SK-N-SH (cell line): ENCODE data around the gene CREB3. TPM values are rescaled to one million over a fixed set of nuclear protein-coding genes. Genes with fewer than 3 reads are reported as not detected.

Experiments
- CTCF ChIA-PET: fragments of 300-600, 350-600 bp; formaldehyde crosslinking; extraction: SDS; loops from one replicate; lab custom pipeline; 2021; lab: Yijun Ruan, JAX
- POLR2A ChIA-PET: fragments of 350-600 bp; sonication (Branson Sonifier 250); formaldehyde crosslinking; extraction: SDS; loops from one replicate; lab custom pipeline; 2020; ENCODE audit warnings: antibody characterized with exemption, inconsistent platforms; lab: Yijun Ruan, JAX
- DNase-seq: peaks from one replicate; pipeline ENCODE4 v3.0.0; 2012
- H2AFZ ChIP-seq: fragments of 200-600 bp; sonication (generic); 2 replicates; pipeline ENCODE4 v1.8.1; 2016; ENCODE audit warnings: antibody characterized with exemption, mild to moderate bottlenecking, low read depth
- H3F3A ChIP-seq: fragments of 200-600 bp; sonication (generic); replicated peaks from 2 replicates; pipeline ENCODE3; 2016; ENCODE audit warnings: antibody characterized with exemption, mild to moderate bottlenecking; ENCODE audit not compliant: insufficient read depth
- H3K27ac ChIP-seq, 2 experiments: fragments of 200-500 bp in 1 of 2; fragments of 200-600 bp in 1 of 2; sonication (Bioruptor generic) in 1 of 2; sonication (generic), shearing (Covaris generic) in 1 of 2; 2 replicates each; pipeline versions ENCODE4 v1.5.1 to v1.6.1; 2014 to 2016; ENCODE audit warnings: low read depth in 2 of 2, inconsistent platforms in 1 of 2, low read length in 1 of 2, mild to moderate bottlenecking in 1 of 2, mixed read lengths in 1 of 2
- H3K27me3 ChIP-seq: fragments of 200-600 bp; sonication (generic), shearing (Covaris generic); 2 replicates; pipeline ENCODE4 v1.6.1; 2016; ENCODE audit warnings: mixed run types; ENCODE audit not compliant: insufficient read depth
- H3K36me3 ChIP-seq, 2 experiments: fragments of 200-500 bp in 1 of 2; fragments of 200-600 bp in 1 of 2; sonication (Bioruptor generic) in 1 of 2; sonication (generic) in 1 of 2; replicated peaks in 1 of 2; 2 replicates each; pipeline versions ENCODE3 to v1.5.1; 2014 to 2016; ENCODE audit warnings: low read length in 1 of 2, mild to moderate bottlenecking in 1 of 2; ENCODE audit not compliant: insufficient read depth in 2 of 2, control insufficient read depth in 1 of 2
- H3K4me1 ChIP-seq, 2 experiments: fragments of 200-500 bp in 1 of 2; fragments of 200-600 bp in 1 of 2; sonication (Bioruptor generic) in 1 of 2; sonication (generic), shearing (Covaris generic) in 1 of 2; 2 replicates each; pipeline versions ENCODE4 v1.5.1 to v1.6.1; 2014 to 2016; ENCODE audit warnings: low read depth in 1 of 2, low read length in 1 of 2, mixed run types in 1 of 2; ENCODE audit not compliant: insufficient read depth in 2 of 2, control insufficient read depth in 1 of 2
- H3K4me2 ChIP-seq: fragments of 200-600 bp; sonication (generic), shearing (Covaris generic); 2 replicates; pipeline ENCODE4 v1.6.1; 2017; ENCODE audit warnings: mixed run types
- H3K4me3 ChIP-seq, 2 experiments: fragments of 200-500 bp in 1 of 2; fragments of 200-600 bp in 1 of 2; sonication (Bioruptor generic) in 1 of 2; sonication (generic), shearing (Covaris generic) in 1 of 2; 2 replicates each; pipeline versions ENCODE4 v1.5.1 to v1.8.1; 2014 to 2016; ENCODE audit warnings: low read depth in 2 of 2, inconsistent platforms in 1 of 2, low read length in 1 of 2, mild to moderate bottlenecking in 1 of 2, mixed read lengths in 1 of 2, moderate library complexity in 1 of 2
- H3K79me2 ChIP-seq: fragments of 200-600 bp; sonication (generic); 2 replicates; pipeline ENCODE4 v1.8.1; 2017; ENCODE audit warnings: mild to moderate bottlenecking; ENCODE audit not compliant: insufficient read depth
- H3K9ac ChIP-seq: fragments of 200-600 bp; sonication (generic); 2 replicates; pipeline ENCODE4 v1.6.1; 2017; ENCODE audit warnings: mixed run types
- H3K9me2 ChIP-seq: fragments of 200-600 bp; sonication (generic); 2 replicates; pipeline ENCODE4 v1.6.1; 2017; ENCODE audit warnings: mixed run types
- H3K9me3 ChIP-seq: fragments of 200-600 bp; sonication (generic); 2 replicates; pipeline ENCODE4 v1.6.1; 2017; ENCODE audit warnings: mixed run types, mild to moderate bottlenecking, moderate library complexity
- H4K20me1 ChIP-seq: fragments of 200-600 bp; sonication (generic); 2 replicates; pipeline ENCODE4 v1.6.1; 2017; ENCODE audit warnings: mild to moderate bottlenecking, mixed run types; ENCODE audit not compliant: insufficient read depth
- ELF1 ChIP-seq: IDR thresholded peaks from 2 replicates; pipeline ENCODE4 v1.4.0; 2012
- EP300 ChIP-seq, 2 experiments: IDR thresholded peaks; 2 replicates each; pipeline versions ENCODE4 v1.4.0 to v1.6.1; 2012; ENCODE audit warnings: borderline replicate concordance in 1 of 2, low read depth in 1 of 2, low read length in 1 of 2
- EZH2phosphoT487 ChIP-seq: fragments of 200-600 bp; sonication (generic); IDR thresholded peaks from 2 replicates; pipeline ENCODE4 v1.6.1; 2017; ENCODE audit warnings: low read depth, mixed run types, mild to moderate bottlenecking, antibody characterized with exemption, moderate library complexity, borderline replicate concordance
- FOXJ3 ChIP-seq: sonication (generic); formaldehyde crosslinking; IDR thresholded peaks from 2 replicates; pipeline ENCODE4 v1.5.1; 2020; ENCODE audit warnings: mild to moderate bottlenecking, missing genetic modification reagents
- FOXM1 ChIP-seq: IDR thresholded peaks from 2 replicates; pipeline ENCODE4 v1.4.0; 2012; ENCODE audit warnings: low read depth, mild to moderate bottlenecking
- GABPA ChIP-seq: IDR thresholded peaks from 2 replicates; pipeline ENCODE4 v1.4.0; 2012; ENCODE audit warnings: low read depth, mild to moderate bottlenecking
- MXI1 ChIP-seq: IDR thresholded peaks from 2 replicates; pipeline ENCODE4 v1.6.1; 2012; ENCODE audit warnings: mild to moderate bottlenecking, low read depth, low read length, improper control_type of control experiment
- NFIC ChIP-seq: IDR thresholded peaks from 2 replicates; pipeline ENCODE4 v1.4.0; 2012; ENCODE audit warnings: borderline replicate concordance
- NRF1 ChIP-seq: IDR thresholded peaks from 2 replicates; pipeline ENCODE4 v1.6.1; 2012; ENCODE audit warnings: low read depth, mild to moderate bottlenecking, low read length
- POLR2AphosphoS5 ChIP-seq: IDR thresholded peaks from 2 replicates; pipeline ENCODE4 v1.6.1; 2012; ENCODE audit warnings: low read depth, low read length
- RXRA ChIP-seq: IDR thresholded peaks from 2 replicates; pipeline ENCODE4 v1.4.0; 2012; ENCODE audit warnings: low read depth, mild to moderate bottlenecking, borderline replicate concordance
- SIN3A ChIP-seq: IDR thresholded peaks from 2 replicates; pipeline ENCODE4 v1.6.1; 2012; ENCODE audit warnings: low read depth, mild to moderate bottlenecking, low read length, moderate library complexity, borderline replicate concordance
- SMC3 ChIP-seq: IDR thresholded peaks from 2 replicates; pipeline ENCODE4 v1.6.1; 2012; ENCODE audit warnings: low read depth, low read length, improper control_type of control experiment
- TEAD4 ChIP-seq: IDR thresholded peaks from 2 replicates; pipeline ENCODE4 v1.4.0; 2012; ENCODE audit warnings: mild to moderate bottlenecking, borderline replicate concordance; ENCODE audit not compliant: insufficient read depth
- WGBS: methylation state at CpG from one replicate; pipeline ENCODE4 v1.1.6; 2017; ENCODE audit warnings: low lambda C conversion rate; 5-methylcytosine and 5-hydroxymethylcytosine counted together
- polyA plus RNA-seq, 3 experiments: library from polyadenylated mRNA; depleted of rRNA; stranded (reverse); fragments of >200 nt; gene quantifications; 2 replicates each; pipeline ENCODE4 v1.2.3, GENCODE V29; 2012
- TF ChIP-seq, protein P1 (sequence below): fragments of 150-350 bp; IDR thresholded peaks from 2 replicates; pipeline ENCODE4 v1.6.1; 2016; ENCODE audit warnings: mild to moderate bottlenecking, low read depth, low read length
- TF ChIP-seq, protein P2 (sequence below): IDR thresholded peaks from 2 replicates; pipeline ENCODE4; 2012
- TF ChIP-seq, protein P3 (sequence below): IDR thresholded peaks from 2 replicates; pipeline ENCODE4 v1.6.1; 2012; ENCODE audit warnings: mild to moderate bottlenecking, low read depth, low read length, moderate library complexity
- TF ChIP-seq, protein P4 (sequence below): IDR thresholded peaks from 2 replicates; pipeline ENCODE4 v1.4.0; 2012; ENCODE audit warnings: low read depth

CREB3 gene
- polyA plus RNA-seq, 1 of the 3 experiments (the other 2 are of a cell fraction) = 38.6 TPM

DNA sequence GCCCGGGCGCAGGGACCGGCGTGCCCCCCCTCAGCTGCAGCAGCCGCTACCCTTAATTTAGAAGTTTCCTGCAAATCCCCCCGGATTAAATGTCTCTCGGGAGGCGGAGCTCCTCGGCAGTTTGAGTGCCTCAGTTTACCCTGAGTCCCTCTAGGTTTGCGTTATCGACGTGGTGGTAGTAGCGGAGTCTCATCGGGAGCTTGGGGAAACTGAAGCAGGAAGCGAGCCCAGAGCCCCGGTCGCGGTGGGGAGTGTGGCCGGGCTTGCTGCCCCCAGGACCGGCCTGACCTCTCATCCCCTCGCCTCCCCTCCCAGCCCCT is 42.2 kb upstream of the CREB3 start:
- H3K9me3 ChIP-seq = no peaks in the 10 kb centered on the region
- H4K20me1 ChIP-seq = peaks cover 39% of the 10 kb centered on the region
- peaks cover 47% of the 10 kb centered on the region for H3K79me2 ChIP-seq
- no peaks in the 10 kb centered on the region for H3K9me2 ChIP-seq
- TF ChIP-seq SIN3A (no peak), RXRA (no peak), GABPA (no peak), FOXJ3 (no peak), TEAD4 (no peak), NRF1 (no peak), EZH2phosphoT487 (no peak)
- DNase-seq = no peak
- no peaks in the 10 kb centered on the region for H3K27me3 ChIP-seq
- POLR2A ChIA-PET = interaction anchor here (0.6 to 1.7 kb wide), 5 partner anchors 10 to 271 kb away, joined by 4 to 10 read pairs (median 5); partner anchors contain the start of genes CREB3 and TLN1
- peak overlapping the region; percentile 95 for H3K9ac ChIP-seq
- CTCF ChIA-PET = interaction anchor here (0.8 to 2.7 kb wide), 6 partner anchors 15 to 43 kb away, joined by 3 to 21 read pairs (median 3); partner anchors contain the start of genes CCDC107 and RMRP
- peak overlapping the region; percentile 91 for H3K4me2 ChIP-seq
- 2% methylated on average over 15 of the region's 21 CpGs for WGBS
- peaks cover 53% of the 10 kb centered on the region for H3F3A ChIP-seq
- H3K36me3 ChIP-seq = peaks cover 8 to 10% of the 10 kb centered on the region in 2 experiments
- no peak overlapping the region for H2AFZ ChIP-seq
- H3K4me1 ChIP-seq = peaks cover 19 to 34% of the 10 kb centered on the region in 2 experiments; a peak in 3 of 4 replicates
- peak overlapping the region; percentile 93 to 96 for H3K27ac ChIP-seq
- H3K4me3 ChIP-seq = peak overlapping the region; percentile 62 to 73

DNA sequence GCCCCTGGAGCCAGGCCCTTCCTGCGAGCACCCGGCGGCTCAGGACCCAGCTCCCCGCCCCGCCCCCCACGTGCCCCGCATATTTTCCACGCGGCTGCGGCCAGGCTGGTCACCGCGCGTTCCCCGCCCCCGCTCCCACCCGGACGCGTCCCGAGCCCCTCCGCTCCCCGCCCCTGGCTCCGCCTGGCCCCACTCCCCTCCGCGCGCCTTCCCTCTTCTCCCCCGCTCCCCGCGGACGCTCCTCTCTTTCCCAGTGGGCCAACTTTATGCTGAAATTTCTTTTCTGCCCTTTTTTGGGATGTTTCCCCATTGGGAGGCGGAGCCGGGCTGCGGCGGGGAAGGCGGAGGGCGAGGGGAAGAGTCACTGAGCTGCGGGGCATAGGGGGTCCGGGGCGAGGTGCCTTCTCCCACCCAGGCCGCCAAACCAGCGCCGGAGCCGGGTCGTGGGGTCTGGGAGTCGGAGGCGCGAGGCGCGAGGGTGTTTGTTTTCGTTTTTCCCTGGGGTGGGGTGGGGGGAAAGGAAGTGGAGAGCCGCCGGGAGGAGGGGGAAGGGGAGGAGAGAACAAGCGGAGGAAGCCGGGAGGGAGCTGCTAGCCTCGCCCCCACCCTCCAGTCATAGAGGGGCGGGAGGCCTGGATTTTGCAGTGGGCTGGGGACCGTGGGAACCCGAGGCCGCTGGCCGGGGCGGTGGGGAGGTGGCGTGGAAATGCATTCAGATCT is 41.7 kb upstream of the CREB3 start:
- Histone ChIP-seq H3K36me3 (peaks cover 6 to 7% of the 10 kb centered on the region in 2 experiments), H3K9me3 (no peaks in the 10 kb centered on the region), H3K9ac (peak overlapping the region; percentile 95), H3F3A (peaks cover 56% of the 10 kb centered on the region), H3K9me2 (no peaks in the 10 kb centered on the region), H3K4me1 (peaks cover 19 to 34% of the 10 kb centered on the region in 2 experiments; a peak in 3 of 4 replicates), H4K20me1 (peaks cover 34% of the 10 kb centered on the region), H3K27ac (peak overlapping the region; percentile 93 to 96), H2AFZ (peak overlapping the region; percentile 84), H3K4me3 (peak overlapping the region; percentile 62 to 73), H3K27me3 (no peaks in the 10 kb centered on the region), H3K79me2 (peaks cover 44% of the 10 kb centered on the region), H3K4me2 (peak overlapping the region; percentile 91)
- WGBS = 2% methylated on average over 34 of the region's 61 CpGs
- peak; percentile 90 for DNase-seq
- CTCF ChIA-PET = interaction anchor here (0.9 to 2.7 kb wide), 11 partner anchors 15 to 83 kb away, joined by 3 to 21 read pairs (median 4); partner anchors contain the start of genes ARHGEF39, CCDC107 and RMRP
- POLR2A ChIA-PET = interaction anchor here (0.6 to 1.7 kb wide), 8 partner anchors 11 to 271 kb away, joined by 3 to 10 read pairs (median 4); partner anchors contain the start of genes CA9, CCDC107, CREB3 and RMRP
- TF ChIP-seq, protein P1, sequence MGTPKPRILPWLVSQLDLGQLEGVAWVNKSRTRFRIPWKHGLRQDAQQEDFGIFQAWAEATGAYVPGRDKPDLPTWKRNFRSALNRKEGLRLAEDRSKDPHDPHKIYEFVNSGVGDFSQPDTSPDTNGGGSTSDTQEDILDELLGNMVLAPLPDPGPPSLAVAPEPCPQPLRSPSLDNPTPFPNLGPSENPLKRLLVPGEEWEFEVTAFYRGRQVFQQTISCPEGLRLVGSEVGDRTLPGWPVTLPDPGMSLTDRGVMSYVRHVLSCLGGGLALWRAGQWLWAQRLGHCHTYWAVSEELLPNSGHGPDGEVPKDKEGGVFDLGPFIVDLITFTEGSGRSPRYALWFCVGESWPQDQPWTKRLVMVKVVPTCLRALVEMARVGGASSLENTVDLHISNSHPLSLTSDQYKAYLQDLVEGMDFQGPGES = no peak
- TF ChIP-seq, protein P2, sequence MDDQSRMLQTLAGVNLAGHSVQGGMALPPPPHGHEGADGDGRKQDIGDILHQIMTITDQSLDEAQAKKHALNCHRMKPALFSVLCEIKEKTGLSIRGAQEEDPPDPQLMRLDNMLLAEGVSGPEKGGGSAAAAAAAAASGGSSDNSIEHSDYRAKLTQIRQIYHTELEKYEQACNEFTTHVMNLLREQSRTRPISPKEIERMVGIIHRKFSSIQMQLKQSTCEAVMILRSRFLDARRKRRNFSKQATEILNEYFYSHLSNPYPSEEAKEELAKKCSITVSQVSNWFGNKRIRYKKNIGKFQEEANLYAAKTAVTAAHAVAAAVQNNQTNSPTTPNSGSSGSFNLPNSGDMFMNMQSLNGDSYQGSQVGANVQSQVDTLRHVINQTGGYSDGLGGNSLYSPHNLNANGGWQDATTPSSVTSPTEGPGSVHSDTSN = no peak
- TF ChIP-seq MXI1 (peak; percentile 23), EP300 (IDR thresholded peaks at IDR 0.05; ENCODE audit: borderline replicate concordance in 1 of 2, low read depth in 1 of 2, low read length in 1 of 2) (no peak; a peak in 1 of 4 replicates), NFIC (no peak), SMC3 (no peak), ELF1 (no peak), GABPA (no peak; the same call in 1 of the 2 replicates), POLR2AphosphoS5 (0 out of 2 replicates have a peak, but pooled peaks have one; percentile 33), FOXM1 (no peak)
- TF ChIP-seq, protein P3, sequence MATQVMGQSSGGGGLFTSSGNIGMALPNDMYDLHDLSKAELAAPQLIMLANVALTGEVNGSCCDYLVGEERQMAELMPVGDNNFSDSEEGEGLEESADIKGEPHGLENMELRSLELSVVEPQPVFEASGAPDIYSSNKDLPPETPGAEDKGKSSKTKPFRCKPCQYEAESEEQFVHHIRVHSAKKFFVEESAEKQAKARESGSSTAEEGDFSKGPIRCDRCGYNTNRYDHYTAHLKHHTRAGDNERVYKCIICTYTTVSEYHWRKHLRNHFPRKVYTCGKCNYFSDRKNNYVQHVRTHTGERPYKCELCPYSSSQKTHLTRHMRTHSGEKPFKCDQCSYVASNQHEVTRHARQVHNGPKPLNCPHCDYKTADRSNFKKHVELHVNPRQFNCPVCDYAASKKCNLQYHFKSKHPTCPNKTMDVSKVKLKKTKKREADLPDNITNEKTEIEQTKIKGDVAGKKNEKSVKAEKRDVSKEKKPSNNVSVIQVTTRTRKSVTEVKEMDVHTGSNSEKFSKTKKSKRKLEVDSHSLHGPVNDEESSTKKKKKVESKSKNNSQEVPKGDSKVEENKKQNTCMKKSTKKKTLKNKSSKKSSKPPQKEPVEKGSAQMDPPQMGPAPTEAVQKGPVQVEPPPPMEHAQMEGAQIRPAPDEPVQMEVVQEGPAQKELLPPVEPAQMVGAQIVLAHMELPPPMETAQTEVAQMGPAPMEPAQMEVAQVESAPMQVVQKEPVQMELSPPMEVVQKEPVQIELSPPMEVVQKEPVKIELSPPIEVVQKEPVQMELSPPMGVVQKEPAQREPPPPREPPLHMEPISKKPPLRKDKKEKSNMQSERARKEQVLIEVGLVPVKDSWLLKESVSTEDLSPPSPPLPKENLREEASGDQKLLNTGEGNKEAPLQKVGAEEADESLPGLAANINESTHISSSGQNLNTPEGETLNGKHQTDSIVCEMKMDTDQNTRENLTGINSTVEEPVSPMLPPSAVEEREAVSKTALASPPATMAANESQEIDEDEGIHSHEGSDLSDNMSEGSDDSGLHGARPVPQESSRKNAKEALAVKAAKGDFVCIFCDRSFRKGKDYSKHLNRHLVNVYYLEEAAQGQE = no peak
- TF ChIP-seq, protein P4, sequence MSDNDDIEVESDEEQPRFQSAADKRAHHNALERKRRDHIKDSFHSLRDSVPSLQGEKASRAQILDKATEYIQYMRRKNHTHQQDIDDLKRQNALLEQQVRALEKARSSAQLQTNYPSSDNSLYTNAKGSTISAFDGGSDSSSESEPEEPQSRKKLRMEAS = peak; percentile 51; the same call in 1 of the 2 replicates
